NCI-H460 (cell line): Measurements from ENCODE around the gene VWF. TPM values are rescaled to one million over a fixed set of nuclear protein-coding genes. Genes with fewer than 3 reads are reported as not detected.
"Not testable (repeated sequence)": the region's sequence is repeated elsewhere in the genome, so short reads cannot be mapped to it uniquely, and the experiment has no call there.

Experiments used
- DNase-seq: peaks from one replicate; pipeline ENCODE4 v3.0.0-alpha.2; 2016; ENCODE audit warnings: low read depth; ENCODE audit errors: extremely low read depth
- polyA plus RNA-seq: library from polyadenylated mRNA; depleted of rRNA; stranded (reverse); fragments of >200 nt; gene quantifications from 2 replicates; pipeline ENCODE4 v1.2.3, GENCODE V29; 2014; cell fraction: nucleus; rRNA removed
- total RNA-seq: library from RNA; depleted of rRNA; stranded (reverse); fragments of >200 nt; shearing (Covaris generic); gene quantifications from 2 replicates; pipeline ENCODE4 v1.2.3, GENCODE V29; 2014; rRNA removed

Gene VWF
- 0.02 and 0.06 TPM in 2 replicates for total RNA-seq
- not detected in 2 replicates for polyA plus RNA-seq

DNA sequence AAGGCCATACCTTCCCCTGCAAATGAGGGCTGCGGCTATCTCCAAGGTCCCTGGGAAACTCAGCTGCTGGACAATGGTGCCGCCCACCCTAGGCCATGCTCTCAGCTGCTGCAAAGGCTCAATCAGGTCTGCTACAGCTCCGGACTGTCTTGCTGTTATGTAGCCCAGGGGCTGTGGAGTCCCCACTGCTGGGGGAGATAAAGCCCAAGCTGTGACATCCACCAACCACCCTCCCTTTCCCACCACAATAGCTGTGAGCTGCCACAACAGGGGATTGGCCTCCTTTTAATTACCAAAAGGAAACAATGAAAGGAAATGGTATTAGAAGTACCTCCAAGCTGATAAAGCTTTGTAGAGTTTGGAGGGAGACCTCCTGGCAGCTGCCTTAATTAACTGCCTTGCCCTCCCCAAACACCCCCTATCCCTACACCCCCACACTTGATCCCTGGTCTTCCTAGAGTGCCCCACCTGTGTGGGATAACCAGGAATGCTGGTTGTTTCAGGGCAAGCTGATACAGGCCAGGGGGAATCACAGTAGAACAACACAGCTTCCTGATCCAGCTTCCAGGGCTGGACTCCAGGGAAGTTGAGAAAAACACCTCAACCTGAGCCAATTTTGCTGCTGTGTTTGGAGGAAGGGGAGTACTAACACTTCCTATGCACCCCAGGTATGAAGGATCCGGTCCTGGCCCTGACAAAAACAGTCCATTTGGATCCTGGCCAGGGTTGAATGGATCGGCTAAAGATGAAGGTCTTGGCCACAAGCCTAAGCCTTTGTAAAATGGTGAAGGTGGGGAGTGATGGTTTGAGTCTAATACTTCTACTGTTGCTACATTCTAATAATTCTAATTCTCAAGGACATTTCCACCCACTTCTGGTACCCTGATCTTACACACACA lies at the start of gene VWF:
Gene VWF, minus strand, starts transcription at position 260 of the 899 bp plus-strand sequence. CDS start 1,474 bp downstream, outside the sequence.
- DNase-seq = no peak

DNA sequence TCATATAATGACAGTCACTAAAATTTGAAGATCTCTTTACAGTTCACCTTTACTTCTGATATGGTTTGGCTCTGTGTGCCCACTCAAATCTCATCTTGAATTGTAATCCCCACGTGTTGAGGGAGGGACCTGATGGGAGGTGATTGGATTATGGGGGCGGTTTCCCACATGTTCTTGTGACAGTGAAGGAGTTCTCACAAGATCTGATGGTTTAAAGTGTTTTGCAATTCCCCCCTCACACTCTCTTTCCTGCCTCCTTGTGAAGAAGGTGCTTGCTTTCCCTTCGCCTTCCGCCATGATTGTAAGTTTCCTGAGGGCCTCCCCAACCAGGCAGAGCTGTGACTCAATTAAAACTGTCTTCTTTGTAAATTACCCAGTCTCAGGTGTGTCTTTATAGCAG lies 48.4 kb upstream of the VWF start:
- no peak for DNase-seq

DNA sequence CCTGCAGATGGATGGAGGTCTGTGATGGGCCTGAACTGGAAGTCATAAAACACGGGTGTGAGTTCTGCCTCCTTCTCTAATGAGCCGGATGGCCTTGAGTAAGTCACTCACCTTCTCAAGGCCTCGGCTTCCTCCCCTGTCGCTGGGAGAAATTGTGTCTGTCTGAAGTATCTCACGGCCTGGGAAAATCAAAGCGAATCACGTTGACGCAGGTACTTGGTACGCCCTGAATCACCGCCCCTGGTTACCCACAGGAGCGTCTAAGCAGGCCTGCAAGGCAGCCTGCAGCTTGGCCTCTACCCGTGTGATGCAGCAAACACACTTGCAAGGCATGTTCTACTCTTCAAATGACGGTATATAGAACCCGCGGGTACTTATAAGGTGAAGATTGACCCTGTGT lies 47.6 kb upstream of the VWF start:
- no peak for DNase-seq

DNA sequence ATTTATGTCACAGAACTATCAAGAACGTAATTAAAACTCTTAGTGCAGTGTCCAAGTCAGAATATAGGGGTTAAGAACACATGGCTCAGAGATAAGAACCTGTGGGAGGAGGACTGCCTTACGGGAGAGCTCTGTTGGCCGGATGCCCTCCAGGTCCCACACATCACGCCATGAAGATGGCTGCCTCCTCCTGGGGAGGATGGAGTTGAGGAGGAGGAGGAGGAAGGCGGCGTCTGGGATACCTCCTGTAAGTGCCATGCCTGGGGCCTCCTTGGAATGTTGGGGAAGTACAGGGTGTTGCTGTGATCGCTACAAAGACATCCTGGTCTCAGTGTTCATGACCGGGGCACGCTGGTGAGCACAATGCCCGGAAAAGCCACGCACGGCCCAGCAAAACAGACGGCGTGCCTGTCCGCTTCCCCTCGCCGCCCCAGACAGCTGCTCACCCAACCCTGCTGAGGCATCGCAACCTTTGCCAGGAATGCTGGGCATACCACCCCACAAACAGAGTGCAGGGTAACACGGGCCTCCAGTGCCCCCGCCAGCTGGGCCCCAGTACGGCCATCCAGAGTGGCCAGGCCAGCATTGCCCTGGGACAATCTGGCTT lies 47.0 kb upstream of the VWF start:
- no peak for DNase-seq

DNA sequence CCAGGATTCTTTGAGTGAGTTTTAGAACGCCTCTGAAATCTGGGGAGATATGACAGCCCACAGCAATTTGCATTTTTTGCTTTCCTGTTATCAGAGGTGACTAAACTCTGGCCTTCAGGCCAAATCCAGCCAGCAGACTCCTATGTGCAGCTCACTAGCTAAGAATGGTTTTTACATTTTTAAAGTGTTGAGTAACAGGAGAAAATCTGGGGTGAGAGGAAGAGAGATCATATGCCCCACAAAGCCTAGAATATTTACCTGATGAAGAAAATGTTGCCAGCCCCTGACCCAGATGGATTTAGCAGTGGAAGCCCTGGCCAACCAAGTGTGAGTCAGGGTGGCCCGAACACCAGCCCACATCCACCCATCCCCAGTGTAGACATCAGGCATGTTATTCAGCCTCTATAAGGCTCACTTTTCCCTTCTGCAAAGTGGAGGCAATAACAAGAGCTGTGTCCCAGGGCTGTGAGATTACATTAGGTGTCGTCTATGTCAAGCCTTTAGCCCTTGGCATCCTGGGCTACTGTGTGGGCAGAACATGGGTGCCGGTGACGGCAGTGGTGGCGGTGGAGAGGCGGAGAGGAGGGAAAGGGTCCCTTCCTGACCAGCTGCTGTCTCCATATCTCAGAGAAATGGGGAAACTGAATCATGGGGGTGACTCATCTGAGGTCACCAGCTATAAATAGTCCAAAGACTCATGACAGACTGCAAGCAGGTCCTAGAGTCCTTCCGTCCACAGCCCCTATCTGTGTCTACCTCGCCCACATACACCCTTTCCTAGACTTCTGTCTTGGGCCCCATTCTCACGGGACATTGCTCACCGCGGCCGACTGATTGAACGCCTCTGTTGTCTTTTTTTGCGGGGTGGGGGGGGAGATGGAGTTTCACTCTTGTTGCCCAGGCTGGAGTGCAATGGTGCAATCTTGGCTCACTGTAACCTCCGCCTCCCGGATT lies 43.1 kb upstream of the VWF start:
- DNase-seq = peak; percentile 34

DNA sequence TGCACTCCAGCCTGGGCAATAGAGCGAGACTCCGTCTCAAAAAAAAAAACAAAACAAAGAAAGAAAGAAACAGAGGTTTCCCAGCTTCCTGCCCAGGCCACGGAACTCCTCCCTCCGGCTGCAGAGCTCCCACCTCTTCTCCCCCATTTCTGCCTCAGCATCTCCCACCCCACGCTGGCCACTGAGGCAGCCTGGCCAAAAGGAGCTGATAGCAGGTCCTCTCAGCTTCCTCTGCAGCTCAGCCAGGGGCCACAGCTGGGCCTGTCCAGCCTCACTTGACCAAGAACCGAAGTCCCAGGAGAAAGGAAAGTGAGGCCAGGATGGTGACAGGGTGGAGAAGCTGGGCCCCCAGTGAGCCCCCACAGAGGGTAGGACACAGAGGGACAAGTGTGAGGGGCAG lies 42.3 kb upstream of the VWF start:
- DNase-seq = no peak

DNA sequence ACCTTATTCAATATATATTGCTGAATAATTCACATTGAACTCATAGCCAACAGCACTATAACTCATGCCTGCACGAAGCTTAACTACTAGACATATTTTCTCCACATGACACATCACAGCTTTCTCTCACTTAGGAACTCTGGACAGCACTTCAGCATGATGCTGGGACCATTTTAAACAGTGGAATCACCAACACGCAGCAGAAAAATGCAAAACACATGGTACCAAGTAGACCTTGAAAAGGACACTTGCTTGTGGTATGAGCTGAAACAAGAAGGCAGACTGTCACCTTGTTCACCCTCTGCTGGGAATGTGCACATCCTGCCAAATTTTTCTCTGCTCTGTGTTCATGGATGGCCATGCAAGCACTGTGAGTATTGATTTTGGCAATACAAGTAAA lies 40.9 kb upstream of the VWF start:
- DNase-seq = no peak

DNA sequence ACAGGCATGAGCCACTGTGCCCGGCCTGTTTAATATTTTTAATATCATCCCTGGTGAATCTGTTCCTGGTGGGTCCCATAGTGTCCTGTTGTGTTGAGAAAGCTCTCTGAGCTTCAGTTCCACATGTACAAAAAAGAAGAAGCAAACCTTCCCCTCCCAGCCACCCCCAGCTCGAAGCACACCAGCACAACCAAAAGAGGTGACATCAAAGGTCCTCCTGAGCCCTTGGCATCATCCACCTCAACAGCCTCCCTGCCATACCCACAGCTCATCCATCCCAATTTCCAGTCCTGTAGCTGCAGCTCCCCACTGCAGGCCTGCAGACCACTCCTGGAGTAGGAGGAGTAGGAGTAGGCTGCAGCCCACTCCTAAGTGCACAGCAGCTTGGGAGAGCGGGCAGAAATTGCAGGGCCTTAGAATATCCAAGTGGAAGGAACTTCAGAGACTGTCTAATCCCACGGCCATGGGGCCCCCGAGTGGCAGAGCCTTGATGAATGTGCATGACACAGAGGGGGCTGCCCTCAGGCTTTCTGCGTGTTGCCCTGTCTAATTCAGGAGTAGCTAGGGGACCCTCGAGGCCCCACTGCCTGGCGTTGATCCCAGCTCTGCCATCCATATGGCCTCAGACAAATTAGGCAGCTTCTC lies 39.1 kb upstream of the VWF start:
- DNase-seq = no peak

DNA sequence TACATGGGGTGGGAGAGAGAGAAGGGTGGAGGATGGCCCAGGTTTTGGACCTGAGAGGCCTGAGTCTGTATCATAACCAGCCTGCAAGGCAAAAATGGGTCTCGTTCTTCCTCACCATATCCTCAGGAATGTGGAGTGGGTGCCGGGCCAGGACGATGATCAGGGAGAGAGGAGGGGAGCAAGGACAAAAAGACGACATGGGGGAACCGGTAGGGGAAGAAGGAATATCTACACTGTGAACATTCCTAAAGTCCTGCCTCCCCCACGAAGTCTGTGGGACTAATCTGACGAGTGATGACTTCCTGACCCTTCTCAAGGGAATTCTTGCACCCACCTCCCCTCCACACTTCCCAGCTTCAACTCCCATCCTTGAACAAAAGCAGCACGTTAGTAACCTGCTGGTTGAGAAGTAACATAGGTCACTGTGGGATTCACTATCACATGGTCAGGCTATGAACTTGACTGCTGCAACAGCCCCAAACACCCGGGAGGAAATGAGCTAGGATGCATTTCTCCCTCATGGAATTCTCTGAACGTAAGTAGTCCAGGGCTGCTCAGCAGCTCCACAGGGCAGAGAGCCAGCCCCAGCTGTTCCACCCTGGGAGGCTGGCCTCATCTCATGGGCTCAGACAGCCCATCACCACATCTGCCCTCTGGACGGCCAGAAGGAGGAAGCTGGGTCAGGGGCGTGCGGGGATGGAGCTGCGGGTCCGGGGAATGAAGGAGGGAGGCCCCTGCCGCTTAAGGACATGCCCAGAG lies 36.8 kb upstream of the VWF start:
- DNase-seq = no peak

DNA sequence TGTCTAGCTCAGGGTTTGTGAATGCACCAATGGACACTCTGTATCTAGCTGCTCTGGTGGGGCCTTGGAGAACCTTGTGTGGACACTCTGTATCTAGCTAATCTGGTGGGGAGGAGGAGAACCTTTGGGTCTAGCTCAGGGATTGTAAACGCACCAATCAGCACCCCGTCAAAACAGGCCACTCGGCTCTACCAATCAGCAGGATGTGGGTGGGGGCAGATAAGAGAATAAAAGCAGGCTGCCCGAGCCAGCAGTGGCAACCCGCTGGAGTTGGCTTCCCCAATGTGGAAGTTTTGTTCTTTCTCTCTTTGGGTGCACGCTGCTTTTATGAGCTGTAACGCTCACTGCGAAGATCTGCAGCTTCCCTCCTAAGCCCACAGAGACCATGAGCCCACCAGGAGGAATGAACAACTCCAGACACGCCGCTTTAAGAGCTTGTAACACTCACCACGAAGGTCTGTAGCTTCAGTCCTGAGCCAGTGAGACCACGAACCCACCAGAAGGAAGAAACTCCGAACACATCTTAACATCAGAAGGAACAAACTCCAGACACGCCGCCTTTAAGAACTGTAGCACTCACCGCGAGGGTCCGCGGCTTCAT lies 35.7 kb upstream of the VWF start:
- not testable (repeated sequence) for DNase-seq

DNA sequence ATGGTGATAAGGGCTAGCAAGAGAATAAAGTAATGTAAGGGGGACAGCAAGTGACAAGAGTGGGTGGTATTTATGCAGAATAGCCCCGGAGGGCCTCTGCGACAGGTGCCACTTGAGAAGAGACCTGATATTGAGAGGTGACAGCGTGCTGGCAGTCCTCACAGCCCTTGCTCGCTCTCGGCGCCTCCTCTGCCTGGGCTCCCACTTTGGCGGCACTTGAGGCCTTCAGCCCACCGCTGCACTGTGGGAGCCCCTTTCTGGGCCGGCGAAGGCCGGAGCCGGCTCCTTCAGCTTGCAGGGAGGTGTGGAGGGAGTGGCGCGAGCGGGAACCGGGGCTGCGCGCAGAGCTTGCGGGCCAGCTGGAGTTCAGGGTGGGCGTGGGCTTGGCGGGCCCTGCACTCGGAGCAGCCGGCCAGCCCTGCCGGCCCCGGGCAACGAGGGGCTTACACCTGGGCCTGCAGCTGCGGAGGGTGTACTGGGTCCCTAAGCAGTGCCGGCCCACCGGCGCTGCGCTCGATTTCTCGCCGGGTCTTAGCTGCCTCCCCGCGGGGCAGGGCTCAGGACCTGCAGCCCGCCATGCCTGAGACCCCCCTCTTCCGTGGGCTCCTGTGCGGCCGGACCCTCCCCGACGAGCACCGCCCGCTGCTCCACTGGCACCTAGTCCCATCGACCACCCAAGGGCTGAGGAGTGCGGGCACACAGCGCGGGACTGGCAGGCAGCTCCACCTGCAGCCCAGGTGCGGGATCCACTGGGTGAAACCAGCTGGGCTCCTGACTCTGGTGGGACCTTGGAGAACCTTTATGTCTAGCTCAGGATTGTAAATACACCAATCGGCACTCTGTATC lies 34.9 kb upstream of the VWF start:
- DNase-seq = not testable (repeated sequence)

DNA sequence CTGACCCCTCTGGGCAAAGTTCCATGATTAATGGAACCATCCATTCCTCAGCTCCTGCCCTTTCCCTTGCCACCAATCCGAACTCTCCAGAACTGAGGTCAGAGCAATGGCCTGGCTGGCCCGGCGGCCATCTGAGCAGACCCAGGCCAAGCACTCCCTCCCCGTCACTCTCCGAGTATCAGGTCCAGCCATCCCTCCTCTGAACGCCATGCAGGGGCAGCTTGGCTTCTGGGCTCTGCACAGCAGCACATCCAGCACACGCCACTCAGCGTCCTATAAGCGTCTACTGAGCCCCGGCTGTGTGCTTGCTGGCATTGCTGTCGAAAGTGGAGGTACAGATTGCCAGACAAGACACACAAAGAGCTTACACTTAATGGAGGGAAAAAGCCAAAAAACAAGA lies 34.3 kb upstream of the VWF start:
- DNase-seq = no peak

DNA sequence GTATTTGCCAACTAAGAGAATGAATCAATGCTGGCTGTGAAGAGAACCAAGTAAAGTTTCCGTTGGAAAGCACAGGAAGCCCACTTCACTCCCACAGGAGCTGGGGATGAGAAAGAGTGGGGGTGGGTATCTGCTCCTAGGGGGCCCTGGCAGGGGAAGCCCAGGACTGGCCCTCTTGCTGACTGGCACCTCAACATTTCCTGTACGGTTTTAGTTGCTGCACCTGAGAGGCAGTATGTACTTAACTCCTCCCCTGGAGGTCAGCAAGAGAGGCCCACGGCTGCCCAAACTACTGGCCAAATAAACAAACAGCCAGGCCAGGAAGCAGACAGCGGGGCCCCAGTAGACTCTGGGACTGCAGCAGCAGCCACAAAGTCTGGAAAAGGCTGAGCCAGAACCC lies 33.8 kb upstream of the VWF start:
- no peak for DNase-seq

DNA sequence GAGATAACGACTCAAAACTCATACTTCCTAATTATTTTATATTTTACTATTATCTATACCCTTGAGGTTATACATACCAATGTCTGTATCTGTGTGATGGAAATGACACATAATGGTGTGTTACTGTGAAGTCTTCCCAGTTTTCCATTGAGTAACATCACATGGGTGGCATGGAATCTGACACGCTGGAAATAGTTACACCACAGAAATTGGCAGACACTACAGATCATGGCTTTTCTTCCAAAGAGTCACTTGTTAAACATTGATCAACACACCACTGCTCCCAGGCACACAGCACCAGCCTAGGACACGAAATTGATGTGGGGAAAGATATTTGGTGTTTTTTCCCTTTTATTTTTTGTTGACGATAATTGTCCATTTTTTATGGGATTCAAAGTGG lies 33.0 kb upstream of the VWF start:
- DNase-seq = no peak

DNA sequence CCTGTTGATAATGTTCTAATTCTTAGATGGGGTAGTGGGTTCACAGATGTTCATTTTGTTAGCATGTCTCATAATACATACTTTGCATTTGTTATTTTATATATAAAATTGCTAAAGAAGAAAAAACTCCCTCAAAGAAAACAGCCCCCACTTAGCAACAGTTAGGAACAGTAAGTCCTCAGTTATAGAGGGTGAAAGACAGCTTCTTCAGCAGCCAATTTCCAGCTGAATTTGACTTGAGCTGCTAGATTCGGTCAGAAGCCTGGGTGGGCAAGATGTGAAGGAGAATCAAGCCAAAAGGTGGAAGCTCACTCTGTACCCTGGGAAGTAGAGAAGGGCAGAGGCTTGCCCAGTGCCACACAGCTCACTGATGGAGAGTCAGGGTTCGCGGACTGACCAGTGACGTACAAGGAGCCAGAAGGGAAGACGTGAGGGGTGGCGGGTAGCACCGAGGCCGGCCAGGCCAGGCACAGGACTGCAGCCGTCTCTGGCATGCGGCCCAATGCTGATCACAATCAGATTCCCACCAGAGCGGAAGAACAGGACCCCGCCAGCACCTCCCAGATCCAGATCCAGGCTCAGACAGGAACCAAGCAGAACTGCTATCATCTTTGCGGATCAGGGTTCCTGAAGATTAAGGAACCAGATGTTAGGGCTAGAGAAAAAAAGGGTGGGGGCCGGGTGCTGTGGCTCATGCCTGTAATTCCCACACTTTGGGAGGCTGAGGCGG lies 30.4 kb upstream of the VWF start:
- no peak for DNase-seq

DNA sequence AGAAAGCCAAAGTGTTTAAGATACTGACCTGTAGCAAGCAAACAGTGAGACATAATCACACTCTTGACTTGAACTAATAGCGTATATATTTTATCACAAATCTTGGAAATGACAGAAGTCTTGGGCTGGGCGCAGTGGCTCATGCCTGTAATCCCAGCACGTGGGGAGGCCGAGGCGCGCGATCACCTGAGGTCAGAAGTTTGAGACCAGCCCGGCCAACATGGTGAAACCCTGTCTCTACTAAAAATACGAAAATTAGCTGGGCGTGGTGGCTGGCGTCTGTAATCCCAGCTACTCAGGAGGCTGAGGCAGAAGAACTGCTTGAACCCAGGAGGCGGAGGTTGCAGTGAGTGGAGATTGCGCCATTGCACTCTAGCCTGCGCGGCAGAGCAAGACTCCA lies 24.3 kb upstream of the VWF start:
- DNase-seq = not testable (repeated sequence)

DNA sequence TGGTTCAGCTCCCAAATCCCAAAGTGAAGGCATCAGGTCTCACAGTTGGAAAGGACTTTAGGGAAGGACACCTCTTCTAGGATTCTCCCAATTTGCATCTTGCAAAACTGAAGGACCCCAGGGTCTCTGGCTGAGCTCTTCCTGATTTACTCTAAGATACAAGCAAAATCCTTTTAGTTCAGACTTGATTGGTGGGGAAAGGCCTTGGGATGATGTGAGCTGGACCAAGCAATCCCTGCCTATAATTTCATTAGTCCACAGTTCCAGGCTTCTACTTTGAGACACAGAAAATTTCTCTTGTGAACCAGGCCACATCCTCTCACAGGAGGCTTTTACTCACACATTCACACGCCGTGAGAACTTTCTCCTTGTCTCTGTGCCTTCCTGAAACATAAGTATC lies 23.6 kb upstream of the VWF start:
- DNase-seq = no peak

DNA sequence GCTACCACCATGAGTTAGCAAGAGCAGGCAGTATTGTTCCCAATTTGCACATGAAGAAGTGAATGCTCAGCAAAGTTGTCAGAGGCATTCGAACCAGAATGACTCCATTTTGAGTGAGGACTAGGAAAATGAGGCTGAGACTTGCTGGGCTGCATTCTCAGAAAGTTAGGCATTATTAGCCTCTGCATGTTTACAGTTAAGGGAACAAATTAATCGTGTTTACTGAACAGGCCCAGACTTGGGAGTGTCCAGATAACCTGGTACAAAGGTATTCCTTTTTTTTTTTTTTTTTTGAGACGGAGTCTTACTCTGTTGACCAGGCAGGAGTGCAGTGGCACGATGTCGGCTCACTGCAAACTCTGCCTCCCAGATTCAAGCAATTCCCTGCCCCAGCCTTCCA lies 22.5 kb upstream of the VWF start:
- no peak for DNase-seq
